GM12875 (cell line): ENCODE results near the gene FBXO44.

Source experiments
- H3K4me3 ChIP-seq: one replicate; pipeline ENCODE4 v1.5.1; 2011; ENCODE audit warnings: low read depth, low read length, control low read depth
- TF ChIP-seq, protein P1 (sequence below): IDR thresholded peaks from 2 replicates; pipeline ENCODE4 v1.5.1; 2011; ENCODE audit warnings: low read depth, mild to moderate bottlenecking, control low read depth, inconsistent platforms, low read length, moderate library complexity, borderline replicate concordance; ENCODE audit not compliant: insufficient read depth

Gene FBXO44

DNA sequence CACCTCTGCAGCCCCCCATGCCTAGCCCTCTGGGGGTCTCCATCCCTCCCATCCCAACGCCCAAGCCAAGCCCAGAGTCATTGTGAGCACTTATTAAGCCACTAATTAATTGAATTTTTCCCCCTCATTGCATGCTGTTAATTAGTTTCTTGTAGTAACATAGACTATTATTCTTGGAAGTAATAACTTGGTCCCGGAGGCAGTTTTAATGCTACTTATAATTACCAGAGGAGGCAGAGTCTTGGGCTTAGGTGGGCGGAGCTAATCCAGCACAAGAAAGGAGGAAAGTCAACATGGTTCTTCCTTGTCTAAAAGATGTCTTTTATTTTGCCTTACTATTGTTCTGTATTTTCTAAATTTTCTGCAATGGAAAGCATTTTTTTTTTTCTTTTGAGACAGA lies 28.1 kb upstream of the FBXO44 start:
- H3K4me3 ChIP-seq: no peak overlapping the region
- TF ChIP-seq, protein P1, sequence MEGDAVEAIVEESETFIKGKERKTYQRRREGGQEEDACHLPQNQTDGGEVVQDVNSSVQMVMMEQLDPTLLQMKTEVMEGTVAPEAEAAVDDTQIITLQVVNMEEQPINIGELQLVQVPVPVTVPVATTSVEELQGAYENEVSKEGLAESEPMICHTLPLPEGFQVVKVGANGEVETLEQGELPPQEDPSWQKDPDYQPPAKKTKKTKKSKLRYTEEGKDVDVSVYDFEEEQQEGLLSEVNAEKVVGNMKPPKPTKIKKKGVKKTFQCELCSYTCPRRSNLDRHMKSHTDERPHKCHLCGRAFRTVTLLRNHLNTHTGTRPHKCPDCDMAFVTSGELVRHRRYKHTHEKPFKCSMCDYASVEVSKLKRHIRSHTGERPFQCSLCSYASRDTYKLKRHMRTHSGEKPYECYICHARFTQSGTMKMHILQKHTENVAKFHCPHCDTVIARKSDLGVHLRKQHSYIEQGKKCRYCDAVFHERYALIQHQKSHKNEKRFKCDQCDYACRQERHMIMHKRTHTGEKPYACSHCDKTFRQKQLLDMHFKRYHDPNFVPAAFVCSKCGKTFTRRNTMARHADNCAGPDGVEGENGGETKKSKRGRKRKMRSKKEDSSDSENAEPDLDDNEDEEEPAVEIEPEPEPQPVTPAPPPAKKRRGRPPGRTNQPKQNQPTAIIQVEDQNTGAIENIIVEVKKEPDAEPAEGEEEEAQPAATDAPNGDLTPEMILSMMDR: no peak

DNA sequence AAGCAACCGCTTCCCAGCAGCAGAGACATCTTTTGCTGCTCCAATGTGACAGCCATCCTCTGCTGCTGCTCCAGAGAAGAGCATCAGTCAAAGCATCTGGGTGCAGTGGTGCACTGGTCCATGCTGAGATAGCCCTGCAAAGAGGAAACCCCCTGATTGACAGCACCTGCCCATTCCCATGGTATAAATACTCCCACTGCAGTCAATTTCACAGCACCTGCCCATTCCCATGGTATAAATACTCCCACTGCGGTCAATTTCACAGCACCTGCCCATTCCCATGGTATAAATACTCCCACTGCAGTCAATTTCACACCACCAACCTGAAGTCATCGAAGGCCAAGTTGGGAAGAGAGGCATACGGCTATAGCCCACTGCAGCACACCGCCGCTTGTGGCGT lies 25.9 kb upstream of the FBXO44 start:
- TF ChIP-seq, protein P1: no peak
- H3K4me3 ChIP-seq: no peak overlapping the region

DNA sequence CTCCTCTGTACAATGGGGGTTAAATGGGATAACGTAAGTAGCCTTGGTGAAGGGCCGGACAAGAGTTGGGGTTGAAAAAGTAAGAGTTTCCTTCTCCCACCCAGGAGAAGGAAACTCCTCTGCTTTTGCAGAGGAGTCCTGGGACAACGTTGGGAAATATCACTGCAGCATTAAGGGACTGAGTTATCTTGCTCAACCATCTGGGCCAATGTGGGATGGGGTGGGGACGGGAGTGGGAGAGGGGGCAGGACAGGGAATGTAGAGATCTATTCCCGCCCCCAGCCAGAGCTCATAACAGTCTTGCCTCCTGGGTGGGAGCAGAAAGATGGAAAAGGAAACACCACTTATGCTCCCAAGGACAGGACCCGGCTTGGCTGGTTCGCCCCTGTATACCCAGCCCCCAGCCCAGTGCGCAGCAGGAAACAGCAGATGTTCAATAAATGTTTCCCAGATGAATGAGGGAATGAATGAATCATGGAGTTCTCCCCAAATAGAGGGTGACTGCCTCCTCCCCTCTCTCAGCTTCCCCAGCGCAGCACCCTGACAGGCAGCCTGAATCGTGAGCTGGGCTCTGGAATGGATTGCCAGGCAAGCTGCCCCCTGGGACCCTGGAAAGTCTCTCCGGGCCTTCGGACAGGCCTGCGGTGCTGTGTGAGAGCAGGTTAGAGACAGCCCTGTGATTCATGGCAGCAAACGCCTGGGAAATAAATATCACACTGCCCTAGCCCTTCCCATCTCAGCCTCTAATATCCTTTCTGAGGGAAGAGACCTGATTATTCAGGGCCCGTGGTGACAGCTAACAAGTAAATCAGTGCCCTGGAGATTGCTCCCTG lies 25.3 kb upstream of the FBXO44 start:
- H3K4me3 ChIP-seq: no peak overlapping the region
- TF ChIP-seq, protein P1: no peak

DNA sequence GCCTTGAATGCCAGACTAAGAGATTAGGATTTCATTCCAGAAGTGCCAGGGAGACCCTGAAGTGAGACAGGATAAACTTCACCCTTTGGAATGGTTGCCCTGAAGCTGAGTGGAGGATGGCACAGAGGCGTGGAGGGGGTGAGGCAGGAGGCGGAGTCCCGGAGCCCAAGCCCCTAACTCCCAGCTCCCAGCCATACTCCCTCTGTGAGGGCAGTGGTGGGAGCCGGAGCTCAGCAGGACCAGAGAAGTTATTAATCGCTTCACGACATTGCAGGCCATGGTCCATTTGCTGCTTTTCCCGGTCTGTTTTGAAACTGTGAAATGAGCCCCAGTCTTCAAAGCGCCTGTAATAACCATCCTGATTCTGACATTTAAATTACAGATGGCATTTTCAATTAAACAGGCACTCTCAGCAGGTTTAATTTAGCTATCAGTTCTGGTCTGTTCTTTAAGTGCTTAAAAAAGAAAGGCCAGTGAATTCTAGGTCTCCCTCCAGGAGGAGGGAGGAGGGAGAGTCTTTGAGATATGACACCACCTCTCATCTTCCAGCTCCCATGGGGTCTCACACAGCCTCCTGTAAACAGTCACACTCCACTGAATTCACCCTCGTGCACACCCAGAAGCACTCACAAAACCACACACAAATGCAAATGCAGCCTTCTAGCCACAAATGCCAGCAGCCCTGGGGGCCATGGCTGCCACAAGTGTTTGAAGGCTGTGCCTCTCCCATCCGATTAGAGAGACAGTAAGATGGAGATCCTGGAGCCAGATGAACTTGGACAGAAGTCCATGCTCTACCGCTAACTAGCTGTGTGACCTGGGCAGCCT lies 20.1 kb upstream of the FBXO44 start:
- TF ChIP-seq, protein P1: no peak

DNA sequence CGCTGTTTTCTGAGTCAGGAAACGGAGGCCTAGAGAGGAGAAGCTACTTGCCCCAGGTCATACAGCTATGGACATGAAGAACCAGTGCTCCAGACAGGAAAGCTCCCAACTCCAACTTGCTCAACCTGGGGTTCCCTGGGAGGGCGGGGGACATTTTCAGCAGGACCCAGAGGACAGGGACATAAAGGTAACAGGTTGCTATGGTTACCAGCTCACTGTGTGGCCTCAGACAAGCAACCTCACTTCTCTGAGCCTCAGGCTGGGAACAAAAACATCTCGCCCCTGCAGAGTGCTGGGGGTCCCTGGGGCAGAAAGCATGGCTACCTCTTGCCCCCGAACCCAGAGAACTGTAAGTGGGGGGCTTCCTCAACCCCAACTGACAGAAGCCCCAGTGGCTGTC lies 16.6 kb upstream of the FBXO44 start:
- H3K4me3 ChIP-seq: no peak overlapping the region
- TF ChIP-seq, protein P1: no peak

More for the DNA sequence above, 20.1 kb upstream of the FBXO44 start:
- H3K4me3 ChIP-seq: no peak overlapping the region

DNA sequence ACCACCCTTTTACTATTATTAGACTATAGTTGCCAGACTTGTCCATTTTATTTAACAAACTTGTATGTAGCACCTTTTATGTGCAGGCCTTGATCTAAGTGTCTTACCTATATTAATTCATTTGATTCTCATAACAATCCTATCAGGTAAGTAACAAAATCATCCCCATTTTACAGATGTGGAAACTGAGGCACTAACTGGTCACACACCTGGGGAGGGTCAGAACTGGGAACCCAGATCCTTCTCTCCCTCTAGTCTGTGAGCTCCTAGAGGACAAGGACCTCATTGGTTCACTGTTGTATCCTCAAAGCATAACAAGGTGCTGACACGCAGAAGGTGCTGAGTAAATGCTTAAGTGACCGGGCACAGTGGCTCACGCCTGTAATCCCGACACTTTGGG lies 15.3 kb upstream of the FBXO44 start:
- TF ChIP-seq, protein P1: no peak
- H3K4me3 ChIP-seq: no peak overlapping the region
